PFSK-1 (cell line): Measurements from ENCODE around the gene CACNA1B.

Experiments
- FOXP2 ChIP-seq: optimal IDR thresholded peaks from 2 replicates; pipeline ENCODE3; 2011; ENCODE audit warnings: borderline replicate concordance, control low read depth, inconsistent platforms; ENCODE audit not compliant: insufficient read depth; ENCODE audit errors: extremely low read length, extremely low read depth
- POLR2AphosphoS5 ChIP-seq: IDR thresholded peaks from 2 replicates; pipeline ENCODE4 v1.6.1; 2012; ENCODE audit warnings: low read depth, mild to moderate bottlenecking, control low read depth, low read length, moderate library complexity
- SIN3A ChIP-seq: IDR thresholded peaks from 2 replicates; pipeline ENCODE4 v1.6.1; 2012; ENCODE audit warnings: mild to moderate bottlenecking, low read length, moderate library complexity, borderline replicate concordance; ENCODE audit not compliant: insufficient read depth
- TAF1 ChIP-seq: IDR thresholded peaks from 2 replicates; pipeline ENCODE4 v1.6.1; 2012; ENCODE audit warnings: low read length, control low read depth, borderline replicate concordance; ENCODE audit not compliant: insufficient read depth
- TF ChIP-seq, protein P1 (sequence below), 2 experiments: IDR thresholded peaks; 2 replicates each; pipeline versions ENCODE4 v1.6.1 to v1.8.0; 2011 to 2012; ENCODE audit warnings: low read depth in 2 of 2, low read length in 2 of 2, control low read depth in 1 of 2, inconsistent platforms in 1 of 2, mild to moderate bottlenecking in 1 of 2, moderate library complexity in 1 of 2; ENCODE audit not compliant: insufficient read depth in 1 of 2

Gene CACNA1B

DNA sequence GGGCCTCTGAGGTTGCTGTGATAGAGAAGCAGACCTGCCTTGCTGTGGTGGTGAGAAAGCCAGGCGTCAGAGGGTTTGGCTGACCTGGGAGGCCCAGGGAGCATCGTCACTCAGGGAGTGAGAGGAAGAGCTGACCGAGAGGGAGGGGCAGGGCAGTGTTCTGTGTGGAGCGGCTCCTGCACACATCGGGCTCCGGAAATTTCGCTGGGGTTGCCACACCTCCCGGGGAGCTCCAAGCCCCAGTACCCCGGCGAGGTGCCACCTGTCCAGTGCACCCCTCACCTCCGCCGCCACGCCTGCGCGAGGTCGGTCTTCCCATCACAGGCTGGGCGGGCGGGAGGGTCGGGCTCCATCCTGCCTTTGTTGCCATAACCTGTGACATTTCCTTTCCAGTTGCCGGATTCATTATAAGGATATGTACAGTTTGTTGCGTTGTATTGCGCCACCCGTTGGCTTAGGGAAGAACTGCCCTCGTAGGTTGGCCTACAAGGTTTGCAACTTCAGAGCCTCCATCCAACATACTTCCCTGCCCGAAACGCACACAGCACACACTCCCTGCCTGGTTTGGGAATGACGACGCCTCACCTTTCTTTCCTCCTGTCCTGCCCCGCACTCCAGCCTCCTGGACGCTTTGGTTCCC is 223.2 kb downstream of the CACNA1B start:
- TF ChIP-seq POLR2AphosphoS5 = no peak
- TF ChIP-seq, protein P1, sequence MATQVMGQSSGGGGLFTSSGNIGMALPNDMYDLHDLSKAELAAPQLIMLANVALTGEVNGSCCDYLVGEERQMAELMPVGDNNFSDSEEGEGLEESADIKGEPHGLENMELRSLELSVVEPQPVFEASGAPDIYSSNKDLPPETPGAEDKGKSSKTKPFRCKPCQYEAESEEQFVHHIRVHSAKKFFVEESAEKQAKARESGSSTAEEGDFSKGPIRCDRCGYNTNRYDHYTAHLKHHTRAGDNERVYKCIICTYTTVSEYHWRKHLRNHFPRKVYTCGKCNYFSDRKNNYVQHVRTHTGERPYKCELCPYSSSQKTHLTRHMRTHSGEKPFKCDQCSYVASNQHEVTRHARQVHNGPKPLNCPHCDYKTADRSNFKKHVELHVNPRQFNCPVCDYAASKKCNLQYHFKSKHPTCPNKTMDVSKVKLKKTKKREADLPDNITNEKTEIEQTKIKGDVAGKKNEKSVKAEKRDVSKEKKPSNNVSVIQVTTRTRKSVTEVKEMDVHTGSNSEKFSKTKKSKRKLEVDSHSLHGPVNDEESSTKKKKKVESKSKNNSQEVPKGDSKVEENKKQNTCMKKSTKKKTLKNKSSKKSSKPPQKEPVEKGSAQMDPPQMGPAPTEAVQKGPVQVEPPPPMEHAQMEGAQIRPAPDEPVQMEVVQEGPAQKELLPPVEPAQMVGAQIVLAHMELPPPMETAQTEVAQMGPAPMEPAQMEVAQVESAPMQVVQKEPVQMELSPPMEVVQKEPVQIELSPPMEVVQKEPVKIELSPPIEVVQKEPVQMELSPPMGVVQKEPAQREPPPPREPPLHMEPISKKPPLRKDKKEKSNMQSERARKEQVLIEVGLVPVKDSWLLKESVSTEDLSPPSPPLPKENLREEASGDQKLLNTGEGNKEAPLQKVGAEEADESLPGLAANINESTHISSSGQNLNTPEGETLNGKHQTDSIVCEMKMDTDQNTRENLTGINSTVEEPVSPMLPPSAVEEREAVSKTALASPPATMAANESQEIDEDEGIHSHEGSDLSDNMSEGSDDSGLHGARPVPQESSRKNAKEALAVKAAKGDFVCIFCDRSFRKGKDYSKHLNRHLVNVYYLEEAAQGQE (IDR thresholded peaks at IDR 0.05; ENCODE audit: insufficient read depth in 1 of 2, low read depth in 2 of 2, low read length in 2 of 2) = no peak
- no peak for TF ChIP-seq SIN3A

DNA sequence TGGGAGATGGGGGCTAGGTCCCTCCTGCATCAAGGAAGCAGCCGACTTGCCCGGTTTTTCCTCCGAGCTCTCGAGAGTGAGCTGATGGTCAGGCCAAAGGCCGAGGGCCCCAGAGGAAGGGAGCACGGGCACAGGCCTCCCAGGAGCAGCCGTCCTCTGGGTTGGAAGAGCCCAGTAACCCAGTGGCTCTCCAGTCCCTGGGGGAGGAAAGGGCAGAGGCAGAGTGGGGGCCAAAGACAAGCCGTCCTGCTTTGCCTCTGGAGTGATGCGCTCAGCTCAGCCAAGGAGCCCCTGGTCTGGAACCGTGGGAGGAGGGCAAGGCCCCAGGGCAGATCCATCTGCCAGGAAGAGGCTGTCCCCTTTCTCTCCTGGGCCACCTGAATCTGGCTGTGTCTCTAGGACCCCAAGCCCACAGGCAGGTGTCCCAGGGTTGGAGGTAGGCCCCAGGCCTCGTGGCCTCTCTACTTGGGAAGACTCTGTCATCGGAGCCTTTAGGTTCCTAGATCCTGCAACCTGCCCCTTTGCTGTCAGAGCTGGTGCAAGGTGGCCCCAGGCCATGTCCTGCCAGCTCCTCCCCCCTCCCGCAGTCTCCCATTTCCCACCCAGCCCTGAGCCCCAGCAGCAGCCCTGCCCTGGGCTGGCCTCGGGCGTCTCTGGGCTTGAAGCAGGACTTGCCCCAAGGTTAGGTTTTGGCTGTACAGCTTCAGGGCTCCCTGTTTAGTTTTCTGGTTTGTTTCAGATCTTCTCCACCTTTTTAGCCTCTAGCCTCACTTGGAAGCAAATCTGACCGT is 224.1 kb downstream of the CACNA1B start:
- TF ChIP-seq, protein P1 (IDR thresholded peaks at IDR 0.05; ENCODE audit: insufficient read depth in 1 of 2, low read depth in 2 of 2, low read length in 2 of 2) = no peak
- no peak for TF ChIP-seq POLR2AphosphoS5
- no peak for TF ChIP-seq TAF1
- no peak for TF ChIP-seq FOXP2
- no peak for TF ChIP-seq SIN3A

DNA sequence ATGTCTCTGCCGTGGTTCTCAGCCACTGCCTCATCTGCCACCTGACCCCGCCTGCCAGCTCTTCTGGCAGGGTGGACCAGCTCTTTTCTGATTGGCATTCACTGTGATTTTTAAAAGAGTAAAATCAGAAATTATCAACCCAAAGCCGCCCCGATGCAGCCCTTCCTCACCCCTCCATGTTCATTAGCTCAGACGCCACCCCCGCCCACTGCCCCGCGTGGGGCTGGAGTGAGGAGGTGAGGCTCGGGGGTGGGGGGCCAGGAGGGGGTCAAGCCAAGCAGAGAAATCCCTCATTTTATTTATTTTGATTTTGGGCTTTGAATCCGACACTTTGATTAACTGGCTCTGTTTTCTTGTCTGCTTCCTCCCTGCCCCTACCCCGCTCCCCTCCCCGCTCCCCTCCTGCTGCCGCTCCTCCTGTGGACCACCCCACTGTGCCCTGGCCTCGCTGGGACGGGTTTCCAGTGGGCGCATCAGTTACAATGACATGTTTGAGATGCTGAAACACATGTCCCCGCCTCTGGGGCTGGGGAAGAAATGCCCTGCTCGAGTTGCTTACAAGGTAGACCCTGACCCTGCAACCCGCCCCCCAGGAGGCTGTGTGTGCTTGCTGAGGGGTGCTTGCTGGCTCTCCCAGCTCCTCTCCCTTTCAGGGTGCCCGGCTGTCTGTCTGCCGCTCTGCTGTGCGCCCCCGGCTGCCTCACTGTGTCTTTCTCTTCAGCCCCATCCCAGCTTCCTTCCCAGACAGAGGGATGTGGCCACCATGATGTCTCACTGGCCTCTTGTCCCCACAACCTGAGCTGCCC is 224.9 kb downstream of the CACNA1B start:
- TF ChIP-seq FOXP2 (no peak), POLR2AphosphoS5 (no peak)

DNA sequence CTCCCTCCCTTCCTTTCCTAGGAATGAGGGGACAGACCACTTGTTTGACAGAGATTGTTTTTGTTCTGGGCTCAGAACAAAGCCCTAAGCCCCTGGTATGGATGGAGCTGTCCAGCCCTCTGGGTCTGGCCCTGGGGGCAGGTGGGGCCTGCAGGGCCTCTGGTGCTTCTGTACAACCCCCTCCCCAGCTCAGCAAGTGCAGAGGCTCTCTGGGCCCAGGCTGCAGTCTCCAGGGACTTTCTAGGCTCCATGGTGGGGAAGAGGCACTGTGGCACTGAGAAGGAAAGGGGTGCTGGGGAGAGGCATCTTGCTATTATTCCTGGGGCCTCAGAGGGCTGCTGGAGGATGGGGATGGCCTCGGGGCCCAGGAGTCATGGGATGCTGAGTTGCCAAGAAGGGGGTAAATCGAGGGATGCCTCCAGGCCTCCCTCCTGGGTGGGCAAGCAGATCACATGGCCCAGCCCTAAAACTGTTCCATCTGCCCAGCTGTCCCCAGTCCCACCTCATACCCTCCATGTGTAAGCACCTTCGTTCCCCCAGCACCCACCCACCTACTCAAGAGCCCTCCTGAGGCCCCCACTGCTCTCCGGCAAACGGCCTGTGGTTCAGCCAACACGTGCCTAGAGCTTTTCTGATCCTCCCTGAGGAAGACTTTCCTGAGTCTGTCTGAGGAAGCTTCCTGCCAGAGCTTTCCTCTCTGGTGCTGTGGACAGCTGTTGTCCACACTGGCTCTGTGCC is 225.7 kb downstream of the CACNA1B start:
- TF ChIP-seq TAF1 (no peak), POLR2AphosphoS5 (no peak), FOXP2 (no peak), SIN3A (no peak)
- TF ChIP-seq, protein P1 (IDR thresholded peaks at IDR 0.05; ENCODE audit: insufficient read depth in 1 of 2, low read depth in 2 of 2, low read length in 2 of 2) = no peak

DNA sequence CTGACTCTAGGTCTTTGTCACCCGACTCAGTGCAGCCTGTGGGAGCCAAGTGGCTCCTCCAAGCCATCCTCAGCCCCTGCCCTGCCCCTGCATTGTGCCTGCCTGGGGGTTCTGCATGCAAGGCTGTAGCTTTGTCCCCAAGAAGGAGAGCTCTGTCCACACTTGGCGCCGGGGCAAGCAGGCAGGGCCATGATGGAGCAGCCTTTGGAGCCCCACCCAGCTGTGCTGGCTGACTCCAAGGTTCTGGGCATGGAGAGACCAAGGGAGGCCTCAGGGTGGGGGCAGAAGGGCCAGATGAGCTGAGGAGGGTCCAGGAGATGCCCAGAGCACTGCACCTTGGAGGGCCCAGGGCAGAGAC is 226.2 kb downstream of the CACNA1B start:
- TF ChIP-seq TAF1 = no peak
- TF ChIP-seq FOXP2 = no peak
